GM13976 (cell line): ENCODE data around the gene FOXJ3.

Source experiments
- DNase-seq: peaks from one replicate; pipeline ENCODE4 v3.0.0; 2012; ENCODE audit warnings: low spot score
- CTCF ChIP-seq: IDR thresholded peaks from 2 replicates; pipeline ENCODE4 v1.5.1; 2012; ENCODE audit warnings: borderline replicate concordance, mild to moderate bottlenecking; ENCODE audit not compliant: insufficient read depth; ENCODE audit errors: extremely low read depth, missing control alignments, control extremely low read depth
- in situ Hi-C: fragments of 300-500 bp; cut with MboI; formaldehyde crosslinking; loops from one replicate; pipeline ENCODE4 v1.12.0; 2022; ENCODE audit warnings: low sequenced_read_pairs, mixed read lengths, inconsistent platforms; ENCODE audit not compliant: unreplicated experiment

FOXJ3 gene

GRCh38 chr1:42158189-42158588 is 176.8 kb downstream of the FOXJ3 start:
- in situ Hi-C loops, result no loop called here
- no peak for TF ChIP-seq CTCF
- DNase-seq, result no peak

- no peak for DNase-seq
- in situ Hi-C loops, result no loop called here
- no peak for TF ChIP-seq CTCF
These were observed 177.4 kb downstream of the FOXJ3 start for GRCh38 chr1:42157667-42158066.

DNA sequence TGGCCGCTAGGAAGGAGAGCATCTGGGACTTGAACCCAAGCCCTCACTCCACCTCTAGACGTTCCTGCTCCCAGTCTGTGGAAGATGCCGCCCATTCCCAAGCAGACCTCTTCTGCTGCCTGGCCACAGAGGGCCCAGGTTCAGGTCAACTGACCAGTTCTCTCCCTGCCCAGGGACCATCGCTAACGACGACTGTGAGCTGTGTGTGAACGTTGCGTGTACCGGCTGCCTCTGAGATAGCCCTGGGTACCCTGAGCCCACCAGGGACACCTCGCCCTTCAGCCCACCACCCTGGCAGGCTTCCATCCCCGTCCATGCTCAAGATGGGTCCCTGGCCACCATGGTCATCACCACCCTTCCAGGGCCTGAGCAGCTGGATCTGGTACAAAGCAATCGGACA is 179.7 kb downstream of the FOXJ3 start:
- no peak for TF ChIP-seq CTCF
- in situ Hi-C loops, result no loop called here
- DNase-seq, result no peak

- in situ Hi-C loops, result no loop called here
- DNase-seq, result no peak
- TF ChIP-seq CTCF, result no peak
These were observed 180.3 kb downstream of the FOXJ3 start for GRCh38 chr1:42154685-42155084.

- TF ChIP-seq CTCF, result no peak
- in situ Hi-C loops, result no loop called here
- no peak for DNase-seq
These were observed 181.4 kb downstream of the FOXJ3 start for GRCh38 chr1:42153624-42154023.

GRCh38 chr1:42152907-42153600 is 182.0 kb downstream of the FOXJ3 start, which contains the start of gene GUCA2B:
TSS of gene GUCA2B (plus strand) at chr1:42153410. CDS start at chr1:42153451, 41 bp downstream.
- in situ Hi-C loops, result no loop called here
- TF ChIP-seq CTCF, result no peak

More at GRCh38 chr1:42152907-42153600, 182.0 kb downstream of the FOXJ3 start, which contains the start of gene GUCA2B:
- no peak for DNase-seq
